ENCODE data around the gene CATSPERZ. TPM values are rescaled to one million over a fixed set of nuclear protein-coding genes. Genes with fewer than 3 reads are reported as not detected.

CATSPERZ gene
- total and polyA plus RNA-seq, 2 experiments from 2014 or later = 0.46 TPM; not detected in 1

GRCh38 chr11:64312947-64313346 lies 12.8 kb downstream of the CATSPERZ start:
- TF ChIP-seq CTCF (IDR thresholded peaks at IDR 0.05; ENCODE audit: poor library complexity) (no peak), EZH2 (IDR thresholded peaks at IDR 0.05; ENCODE audit: borderline replicate concordance) (no peak), EZH2phosphoT487 (IDR thresholded peaks at IDR 0.05; ENCODE audit: low read depth, severe bottlenecking, unreplicated experiment) (no peak)
- Histone ChIP-seq H2AFZ (no peak overlapping the region), H3K36me3 (replicated peaks; ENCODE audit: insufficient read depth, low read depth) (no peaks in the 10 kb centered on the region), H3K27ac (no peak overlapping the region), H3K4me3 (no peak overlapping the region), H3K9me3 (ENCODE audit: low read depth) (no peaks in the 10 kb centered on the region), H3K4me1 (ENCODE audit: insufficient read depth) (peaks cover 6% of the 10 kb centered on the region), H3K27me3 (no peaks in the 10 kb centered on the region), H3K4me2 (no peak overlapping the region), H4K20me1 (ENCODE audit: insufficient read depth, poor library complexity, severe bottlenecking) (no peaks in the 10 kb centered on the region), H3K79me2 (peaks cover 54% of the 10 kb centered on the region), H3K9me2 (replicated peaks; ENCODE audit: insufficient read depth) (no peaks in the 10 kb centered on the region)
- DNase-seq (ENCODE audit: low spot score) = no peak
- WGBS (ENCODE audit: low lambda C conversion rate, missing lambda C conversion rate) = 93% methylated on average over 10 of the region's 10 CpGs

DNA sequence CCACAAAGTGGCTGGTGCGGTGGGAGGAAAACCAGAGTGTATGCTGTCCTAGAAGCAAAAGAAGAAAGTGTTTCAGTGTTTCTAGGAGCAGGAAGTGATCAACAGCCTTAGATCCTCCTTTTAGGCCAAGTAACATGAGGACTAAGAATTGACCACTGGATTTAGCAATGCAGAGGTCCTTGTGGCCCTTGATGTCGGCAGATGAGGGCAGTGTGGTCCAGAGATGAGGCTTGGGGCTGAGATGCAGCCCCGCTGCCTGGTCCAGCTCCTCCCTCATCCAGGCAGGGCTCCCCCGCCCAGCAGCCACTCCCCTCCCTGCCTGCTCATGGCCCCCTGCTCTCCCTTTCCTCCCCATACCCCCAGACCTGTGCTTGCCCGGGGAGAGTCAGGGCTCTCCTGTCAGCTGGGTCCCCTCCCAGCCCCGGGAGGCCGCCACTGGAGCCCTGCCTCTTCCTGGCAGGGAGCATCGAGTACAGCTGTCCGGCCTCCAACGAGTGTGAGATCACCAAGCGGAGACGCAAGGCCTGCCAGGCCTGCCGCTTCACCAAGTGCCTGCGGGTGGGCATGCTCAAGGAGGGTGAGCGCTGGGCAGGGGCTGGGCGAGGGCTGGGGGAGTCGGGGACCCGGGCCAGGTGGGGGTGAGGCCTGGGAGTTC lies 13.5 kb downstream of the CATSPERZ start:
- Histone ChIP-seq H3K79me2 (peaks cover 52% of the 10 kb centered on the region), H4K20me1 (ENCODE audit: insufficient read depth, poor library complexity, severe bottlenecking) (no peaks in the 10 kb centered on the region), H3K9me3 (ENCODE audit: low read depth) (no peaks in the 10 kb centered on the region), H3K36me3 (replicated peaks; ENCODE audit: insufficient read depth, low read depth) (no peaks in the 10 kb centered on the region), H3K27ac (no peak overlapping the region), H2AFZ (no peak overlapping the region), H3K9me2 (replicated peaks; ENCODE audit: insufficient read depth) (no peaks in the 10 kb centered on the region), H3K4me3 (no peak overlapping the region), H3K4me2 (no peak overlapping the region), H3K4me1 (ENCODE audit: insufficient read depth) (peaks cover 5% of the 10 kb centered on the region), H3K27me3 (no peaks in the 10 kb centered on the region)
- TF ChIP-seq EZH2phosphoT487 (IDR thresholded peaks at IDR 0.05; ENCODE audit: low read depth, severe bottlenecking, unreplicated experiment) (no peak), CTCF (IDR thresholded peaks at IDR 0.05; ENCODE audit: poor library complexity) (no peak), EZH2 (IDR thresholded peaks at IDR 0.05; ENCODE audit: borderline replicate concordance) (no peak)
- DNase-seq (ENCODE audit: low spot score) = no peak
- WGBS (ENCODE audit: low lambda C conversion rate, missing lambda C conversion rate) = 96% methylated on average over 11 of the region's 18 CpGs

GRCh38 chr11:64314146-64314804 lies 14.1 kb downstream of the CATSPERZ start:
- H3K4me3 ChIP-seq = no peak overlapping the region

More at GRCh38 chr11:64314146-64314804, 14.1 kb downstream of the CATSPERZ start:
- Histone ChIP-seq H4K20me1 (ENCODE audit: insufficient read depth, poor library complexity, severe bottlenecking) (no peaks in the 10 kb centered on the region), H2AFZ (no peak overlapping the region), H3K79me2 (peaks cover 53% of the 10 kb centered on the region), H3K9me2 (replicated peaks; ENCODE audit: insufficient read depth) (no peaks in the 10 kb centered on the region), H3K4me1 (ENCODE audit: insufficient read depth) (peaks cover 9% of the 10 kb centered on the region), H3K36me3 (replicated peaks; ENCODE audit: insufficient read depth, low read depth) (no peaks in the 10 kb centered on the region), H3K9me3 (ENCODE audit: low read depth) (no peaks in the 10 kb centered on the region), H3K27me3 (no peaks in the 10 kb centered on the region), H3K4me2 (no peak overlapping the region), H3K27ac (no peak overlapping the region)
- TF ChIP-seq EZH2phosphoT487 (IDR thresholded peaks at IDR 0.05; ENCODE audit: low read depth, severe bottlenecking, unreplicated experiment) (no peak), CTCF (IDR thresholded peaks at IDR 0.05; ENCODE audit: poor library complexity) (no peak), EZH2 (IDR thresholded peaks at IDR 0.05; ENCODE audit: borderline replicate concordance) (no peak)
- 89% methylated on average over 19 of the region's 19 CpGs for WGBS (ENCODE audit: low lambda C conversion rate, missing lambda C conversion rate)
- DNase-seq (ENCODE audit: low spot score) = peak; percentile 8

All from hepatocyte (in vitro differentiated cells).